ENCODE measurements around the gene COL4A5.

GRCh38 chrX:108601276-108601675 is 161.6 kb downstream of the COL4A5 start:
- TF ChIP-seq CTCF (IDR thresholded peaks at IDR 0.05; ENCODE audit: low read depth, low read length, missing input control) = no peak
- no peak for TF ChIP-seq MAX (IDR thresholded peaks at IDR 0.05)
- TF ChIP-seq ATF3 (IDR thresholded peaks at IDR 0.05) = no peak
